IPS-18c (cell line): Measurements from ENCODE around the gene IFNA13.
"Not testable (repeated sequence)": the region's sequence is repeated elsewhere in the genome, so short reads cannot be mapped to it uniquely, and the experiment has no call there.

Experiments
- H3K4me3 ChIP-seq: 2 replicates; pipeline ENCODE4 v1.7.0; 2013; ENCODE audit warnings: low read depth, mild to moderate bottlenecking, low read length, moderate library complexity; ENCODE audit not compliant: insufficient read depth
- H3K9me3 ChIP-seq: one replicate; pipeline ENCODE4 v1.6.1; 2013; ENCODE audit warnings: mild to moderate bottlenecking, low read length, moderate library complexity; ENCODE audit not compliant: control insufficient read depth, insufficient read depth

Gene IFNA13

DNA sequence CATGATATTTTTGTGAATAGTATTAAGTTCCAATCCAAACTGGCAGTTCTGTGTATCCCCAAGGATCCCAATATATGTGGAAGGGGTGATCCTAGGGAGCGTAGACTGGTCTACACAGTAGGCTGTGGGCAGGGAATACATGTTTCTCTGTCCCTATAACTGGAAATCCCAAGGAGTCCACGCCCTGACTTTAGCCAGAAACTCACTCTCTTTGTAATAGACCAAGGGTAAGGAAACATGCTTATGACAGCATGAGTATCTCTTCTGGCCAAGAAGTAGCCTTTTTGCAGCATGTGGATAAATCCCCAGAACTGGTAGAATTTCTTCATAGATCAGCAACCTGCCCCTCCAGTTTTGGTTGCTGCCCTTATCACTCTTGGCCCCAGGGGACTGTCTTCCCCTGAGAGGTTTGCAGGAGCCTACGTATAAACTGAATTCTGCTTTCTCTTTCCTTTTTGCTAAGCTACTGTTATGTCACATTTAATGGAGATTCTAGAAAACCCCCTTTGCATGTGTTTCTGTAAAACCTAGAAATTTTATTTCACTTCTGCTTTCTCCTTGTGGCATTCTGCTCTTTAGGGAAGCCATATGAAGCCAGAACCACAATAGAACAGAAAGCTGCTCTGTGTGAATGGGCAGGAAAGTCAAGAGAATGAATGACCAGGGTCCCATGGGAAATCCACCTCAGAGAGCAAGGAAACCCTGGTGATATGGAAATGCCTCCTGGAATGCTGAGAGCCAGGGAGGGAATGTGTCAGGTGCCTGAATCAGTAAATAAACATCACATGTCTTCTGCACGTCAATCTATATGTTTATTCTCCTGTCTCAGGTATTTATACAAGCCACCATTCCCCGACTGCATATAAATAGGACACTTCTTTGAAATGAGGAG lies 13.8 kb upstream of the IFNA13 start:
- no peak overlapping the region for H3K4me3 ChIP-seq
- H3K9me3 ChIP-seq: no peaks in the 10 kb centered on the region

DNA sequence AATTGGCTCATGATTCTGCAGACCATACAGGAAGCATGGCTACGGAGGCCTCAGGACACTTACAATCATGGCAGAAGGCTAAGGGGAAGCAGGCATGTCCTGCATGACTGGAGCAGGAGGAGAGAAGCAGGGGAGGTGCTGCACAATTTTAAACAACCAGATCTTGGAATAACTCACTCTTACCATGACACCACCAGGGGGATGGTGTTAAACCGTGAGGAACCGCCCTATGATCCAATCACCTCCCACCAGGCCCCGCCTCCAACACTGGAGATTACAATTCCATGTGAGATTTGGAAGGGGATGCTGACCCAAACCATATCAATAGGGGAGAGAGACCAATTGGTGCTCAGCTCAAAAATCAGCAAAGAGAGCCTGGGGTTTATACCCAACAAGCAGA lies 3.6 kb upstream of the IFNA13 start:
- H3K9me3 ChIP-seq, H3K4me3 ChIP-seq: not testable (repeated sequence)

GRCh38 chr9:21367169-21367568 lies 688 bp downstream of the IFNA13 start:
- H3K9me3 ChIP-seq, H3K4me3 ChIP-seq: not testable (repeated sequence)

DNA sequence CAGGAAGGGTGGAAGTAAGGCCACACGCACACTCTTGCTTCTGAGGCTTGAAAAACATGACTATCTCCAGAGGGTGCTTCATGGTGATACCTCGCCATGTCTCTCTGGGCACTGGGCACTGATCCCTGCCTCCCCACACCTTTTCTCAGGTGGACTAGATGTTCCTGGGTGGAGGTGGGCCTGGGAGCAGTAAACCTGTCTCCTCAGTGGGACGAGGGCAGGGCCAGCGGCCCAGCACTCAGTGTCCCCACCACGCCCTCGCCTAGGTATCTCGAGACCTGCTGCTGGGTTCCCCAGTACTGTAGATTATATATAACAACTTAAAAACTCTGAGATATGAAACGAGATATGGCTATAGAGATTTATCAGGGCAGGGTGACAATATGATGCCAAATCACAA lies 5.6 kb downstream of the IFNA13 start:
- H3K4me3 ChIP-seq: no peak overlapping the region
- H3K9me3 ChIP-seq: no peaks in the 10 kb centered on the region

- no peaks in the 10 kb centered on the region for H3K9me3 ChIP-seq
- H3K4me3 ChIP-seq: no peak overlapping the region
These were observed 10.1 kb downstream of the IFNA13 start for GRCh38 chr9:21357479-21358460.

DNA sequence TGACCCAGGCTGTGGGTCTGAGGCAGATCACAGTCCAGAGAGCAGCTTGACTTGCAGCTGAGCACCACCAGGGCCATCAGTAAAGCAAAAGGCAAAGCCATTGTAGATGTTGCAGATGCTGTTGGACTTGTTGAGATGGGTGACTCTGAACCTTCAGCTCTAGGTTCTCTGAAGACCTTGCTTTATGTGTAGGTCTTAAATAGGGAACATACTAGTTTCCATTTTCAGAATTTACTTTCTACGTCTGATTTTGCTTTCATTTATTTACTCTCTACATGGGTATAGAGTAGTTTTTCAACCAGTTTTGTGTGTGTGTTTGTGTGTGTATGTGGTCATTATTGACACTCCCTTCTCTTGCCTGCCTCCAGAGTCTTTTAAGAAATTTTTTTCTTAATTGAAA lies 17.1 kb downstream of the IFNA13 start, which contains the start of gene IFNA6:
Gene IFNA6 (minus strand): TSS at position 101 of the 400 bp plus-strand sequence. CDS start 0 bp downstream, at position 101.
- H3K4me3 ChIP-seq: no peak within 1 kb of the TSS
- no peaks in the 10 kb centered on the region for H3K9me3 ChIP-seq

DNA sequence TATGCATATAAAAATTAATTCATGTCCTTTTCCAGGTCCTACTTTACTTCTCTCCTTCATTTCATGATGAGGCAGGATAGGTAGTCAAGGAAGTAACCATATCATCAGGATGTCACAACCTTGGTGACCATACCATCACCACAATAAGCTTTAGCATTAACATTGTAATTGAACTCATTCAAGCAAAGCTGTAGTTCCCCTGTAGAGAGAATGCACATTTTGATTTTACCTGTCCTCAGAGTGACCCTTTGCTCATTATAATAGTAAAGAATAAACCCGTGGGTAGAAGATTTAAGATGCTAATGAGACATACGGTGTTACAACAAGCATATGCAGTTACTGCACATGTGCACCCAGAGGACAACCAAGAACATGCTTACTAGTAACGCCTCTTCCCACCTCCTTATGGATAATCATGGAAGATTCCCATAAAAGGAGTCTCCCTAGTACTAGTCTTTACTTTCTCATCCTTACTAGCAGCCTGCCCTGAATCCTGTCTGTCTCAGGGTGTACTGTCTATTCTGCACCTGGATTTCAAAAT lies 19.4 kb downstream of the IFNA13 start:
- Histone ChIP-seq H3K4me3 (no peak overlapping the region), H3K9me3 (no peaks in the 10 kb centered on the region)

DNA sequence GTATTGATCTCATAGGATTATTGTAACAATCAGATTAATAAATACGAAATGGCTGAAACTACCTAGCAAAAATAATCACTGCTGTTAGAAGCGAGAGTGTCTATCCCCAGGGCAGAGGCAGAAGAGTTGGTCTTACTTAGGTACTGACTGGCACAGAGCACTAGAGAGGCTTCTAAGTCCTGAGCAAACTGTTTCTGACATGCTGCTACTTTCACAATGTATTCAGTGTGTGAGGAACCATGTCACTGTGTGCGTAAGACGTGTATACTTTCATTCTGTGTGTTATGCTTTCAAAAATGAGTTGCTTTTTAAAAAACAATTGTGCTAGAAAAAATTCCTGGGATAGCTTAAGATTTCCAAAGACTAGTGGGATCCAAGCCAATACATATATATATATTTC lies 27.1 kb downstream of the IFNA13 start:
- Histone ChIP-seq H3K4me3 (no peak overlapping the region), H3K9me3 (no peaks in the 10 kb centered on the region)

GRCh38 chr9:21336457-21336856 lies 31.4 kb downstream of the IFNA13 start:
- Histone ChIP-seq H3K9me3 (no peaks in the 10 kb centered on the region), H3K4me3 (no peak overlapping the region)

DNA sequence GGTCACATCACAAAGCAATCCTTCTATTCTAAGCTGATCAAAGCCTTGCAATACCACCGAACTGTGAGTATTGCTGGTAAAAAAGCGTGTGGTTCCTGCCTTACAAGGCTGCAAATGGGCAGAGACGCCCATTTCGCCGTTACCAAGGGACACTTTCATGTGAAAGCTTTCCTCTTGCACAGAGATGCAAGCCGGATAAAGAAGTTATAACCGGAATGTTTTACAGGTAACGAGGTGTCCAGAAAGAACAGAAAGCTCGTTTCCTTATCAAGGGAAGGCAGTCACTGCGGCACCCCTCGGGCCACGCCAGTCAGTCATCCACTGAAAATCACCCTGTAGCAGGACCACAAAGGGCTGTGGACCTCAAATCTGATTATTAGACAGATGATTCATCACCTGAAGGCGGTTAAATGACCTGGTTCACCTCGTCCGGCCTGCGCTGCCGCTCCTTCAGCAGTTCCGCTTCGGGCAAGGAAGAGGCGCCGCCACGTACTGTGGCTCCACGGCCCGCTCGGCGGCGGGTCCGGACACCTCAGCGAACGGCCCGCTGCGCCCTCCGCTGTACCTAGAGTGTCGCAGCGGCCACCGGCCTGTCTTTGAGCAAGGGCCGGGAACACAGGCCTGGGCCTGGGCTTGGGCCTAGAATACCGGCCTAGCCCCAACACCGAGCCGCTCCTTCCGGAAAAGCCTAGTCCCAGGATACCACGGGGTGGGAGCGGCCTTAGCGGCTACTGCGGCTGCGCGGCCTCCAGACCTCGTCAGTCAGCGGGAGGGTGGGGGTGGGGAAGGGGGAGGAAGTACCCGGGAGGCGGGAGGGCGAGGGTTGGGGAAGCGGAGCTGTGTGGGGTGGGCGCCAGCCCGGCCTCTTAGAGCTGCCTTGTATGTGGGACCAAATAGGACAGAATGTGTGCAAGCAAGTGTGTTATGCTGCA lies 32.9 kb downstream of the IFNA13 start, which contains the start of gene KLHL9:
Gene KLHL9 (minus strand): TSS at position 704 of the 932 bp plus-strand sequence. CDS start 545 bp downstream, at position 159.
- Histone ChIP-seq H3K9me3 (no peaks in the 10 kb centered on the region), H3K4me3 (peak within 1 kb of the TSS; percentile 76)

GRCh38 chr9:21333226-21333625 lies 34.6 kb downstream of the IFNA13 start:
- no peaks in the 10 kb centered on the region for H3K9me3 ChIP-seq
- no peak overlapping the region for H3K4me3 ChIP-seq

DNA sequence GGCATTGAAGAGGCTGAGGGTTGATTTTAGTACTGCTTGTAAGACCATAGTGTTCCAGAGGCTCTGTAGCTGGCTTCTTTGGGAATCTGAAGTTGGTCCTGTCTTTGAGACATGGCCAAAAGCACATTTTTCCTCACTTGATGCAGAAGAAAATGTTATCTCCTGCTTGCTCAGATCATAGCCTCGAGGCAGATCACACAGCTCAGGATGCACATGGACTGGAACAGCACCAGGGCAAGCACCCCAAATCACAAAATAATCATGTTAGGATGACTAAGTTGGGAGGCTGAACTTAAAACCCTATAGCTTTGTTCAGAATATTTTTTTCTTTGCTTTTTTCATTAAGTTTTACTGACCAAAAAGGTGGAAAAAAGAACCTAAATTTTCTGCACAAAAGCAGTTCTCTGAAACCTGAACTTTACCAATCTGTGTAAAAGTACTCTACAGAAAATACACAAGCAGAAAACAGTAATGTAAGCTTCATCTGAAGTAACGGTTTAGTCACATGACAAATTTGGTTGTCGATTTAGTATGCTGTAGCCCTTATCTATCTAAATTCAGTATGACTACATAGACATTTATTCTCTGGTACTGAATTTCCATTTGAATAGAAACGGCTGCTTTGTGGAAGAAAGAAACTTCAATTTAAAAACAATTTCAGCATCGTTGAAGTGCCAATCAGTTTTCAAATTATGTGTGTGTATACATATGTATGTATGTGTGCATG lies 36.0 kb downstream of the IFNA13 start:
- H3K4me3 ChIP-seq: no peak overlapping the region
- no peaks in the 10 kb centered on the region for H3K9me3 ChIP-seq

DNA sequence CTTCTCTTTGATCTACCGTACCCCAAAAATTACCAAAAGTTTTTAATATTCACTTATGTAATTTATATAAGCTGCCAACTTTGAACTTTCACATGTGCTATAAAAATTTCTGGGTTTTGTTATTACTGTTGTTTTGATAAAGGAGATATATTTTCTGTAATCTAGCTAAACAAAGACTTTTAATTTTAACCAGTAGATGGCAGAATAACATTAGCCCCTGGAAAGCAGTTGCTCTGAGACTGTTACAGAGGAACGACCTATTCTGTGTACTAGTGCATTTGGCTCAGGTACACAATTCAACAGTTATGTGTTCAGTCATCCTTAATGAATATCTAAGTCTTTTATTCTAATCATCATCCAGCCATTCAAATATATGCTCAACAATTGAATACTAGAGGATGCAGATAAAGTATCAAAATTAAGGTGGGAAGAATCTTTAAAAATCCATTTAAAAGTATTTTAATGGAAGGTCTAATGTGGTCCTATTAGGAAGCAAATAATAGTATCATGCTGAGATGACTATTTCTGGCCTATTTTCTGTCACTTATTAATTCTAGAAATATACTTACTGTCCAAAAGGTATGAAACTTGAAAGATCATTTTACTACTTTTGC lies 41.2 kb downstream of the IFNA13 start:
- Histone ChIP-seq H3K4me3 (no peak overlapping the region), H3K9me3 (no peaks in the 10 kb centered on the region)

- H3K9me3 ChIP-seq: no peaks in the 10 kb centered on the region
- no peak overlapping the region for H3K4me3 ChIP-seq
These were observed 43.8 kb downstream of the IFNA13 start for GRCh38 chr9:21324047-21324446.

GRCh38 chr9:21322911-21323461 lies 44.9 kb downstream of the IFNA13 start:
- Histone ChIP-seq H3K9me3 (no peaks in the 10 kb centered on the region), H3K4me3 (no peak overlapping the region)
